HG02970 (cell line): Measurements from ENCODE around the gene PLEKHM3.

ENCODE experiments used
- ATAC-seq: cut with Tn5 transposase; IDR thresholded peaks from one replicate; pipeline ENCODE4 v1.9.1; 2021; ENCODE audit warnings: mild to moderate bottlenecking, moderate library complexity, moderate number of reproducible peaks; ENCODE audit not compliant: unreplicated experiment, low FRiP score

PLEKHM3 gene

DNA sequence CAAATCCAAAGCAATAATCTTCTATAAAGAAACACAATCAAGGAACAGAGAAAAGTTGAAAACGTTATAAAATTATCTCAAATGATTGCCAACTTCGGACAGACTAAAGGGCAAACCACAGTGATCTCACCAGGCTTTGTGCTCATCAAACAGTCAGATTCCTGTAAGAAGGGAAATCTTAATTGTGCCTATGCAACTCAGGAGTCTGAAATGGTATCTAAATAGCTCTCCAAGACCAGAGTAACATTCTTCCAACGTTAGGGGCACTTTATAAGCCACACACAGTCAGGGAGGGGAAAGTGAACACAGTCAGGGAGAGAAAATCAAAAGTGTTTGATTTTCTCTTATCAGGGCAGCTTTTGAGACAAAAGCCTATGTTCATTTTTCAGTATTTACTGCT, 29.4 kb downstream of the PLEKHM3 start:
- ATAC-seq = no peak

- no peak for ATAC-seq
Measured at GRCh38 chr2:207993151-207993763, 32.1 kb downstream of the PLEKHM3 start.

DNA sequence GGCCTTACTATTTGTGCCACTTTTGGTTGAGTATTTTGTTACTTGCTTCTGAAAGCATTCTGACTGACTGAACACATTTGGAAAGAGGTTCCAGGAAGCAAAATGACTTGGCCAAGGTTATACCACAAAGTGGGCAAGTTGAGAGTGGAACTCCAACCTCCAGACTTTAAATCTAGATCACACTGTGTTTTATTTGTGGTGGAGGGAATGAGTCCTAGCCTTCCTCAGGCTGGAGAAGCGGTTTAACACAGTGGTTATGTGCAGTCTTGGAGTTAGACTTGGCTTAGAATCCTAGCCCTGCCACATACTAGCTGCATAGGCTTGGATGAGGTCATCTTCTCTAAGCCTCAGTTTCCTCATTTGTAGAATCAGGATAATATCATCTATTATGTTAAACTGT, 33.4 kb downstream of the PLEKHM3 start:
- no peak for ATAC-seq

- no peak for ATAC-seq
Measured at GRCh38 chr2:207990784-207991183, 34.5 kb downstream of the PLEKHM3 start.

GRCh38 chr2:207988975-207989374, 36.4 kb downstream of the PLEKHM3 start:
- no peak for ATAC-seq

DNA sequence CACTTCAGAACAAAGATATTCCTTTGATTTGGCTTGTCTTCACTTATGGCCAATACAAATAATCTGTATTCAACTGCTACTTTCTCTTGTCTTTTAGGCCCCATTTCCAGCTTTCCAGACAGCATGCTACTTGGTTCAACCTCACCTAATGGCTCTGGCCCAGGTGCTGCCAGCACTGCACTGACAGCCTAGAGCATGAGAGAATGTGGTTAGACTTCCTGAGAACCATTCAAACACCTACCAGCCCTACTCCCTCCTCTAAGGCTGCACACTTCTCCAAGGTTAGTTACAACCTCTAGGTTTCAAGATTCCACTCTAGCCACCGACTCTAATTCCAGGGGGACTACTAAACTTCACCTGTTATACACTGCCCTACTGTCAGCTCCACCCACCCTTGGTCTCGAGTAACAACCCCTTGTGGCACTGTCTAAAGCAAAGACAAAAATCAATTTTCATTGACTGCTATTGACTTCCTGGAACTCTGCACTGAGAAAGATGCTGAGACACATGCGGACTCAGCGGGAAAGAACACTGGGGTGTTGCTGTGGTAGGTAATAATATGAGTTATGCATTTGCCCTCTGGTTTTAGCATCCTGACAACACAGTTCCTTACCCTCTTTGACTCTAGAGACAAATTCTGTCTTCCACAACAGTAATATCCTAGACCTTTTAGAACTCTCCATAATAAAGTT, 38.2 kb downstream of the PLEKHM3 start:
- ATAC-seq = no peak

GRCh38 chr2:207984765-207985480, 40.4 kb downstream of the PLEKHM3 start:
- no peak for ATAC-seq

- ATAC-seq = no peak
Measured at GRCh38 chr2:207983641-207984042, 41.7 kb downstream of the PLEKHM3 start.

GRCh38 chr2:207978177-207978948, 47.0 kb downstream of the PLEKHM3 start:
- no peak for ATAC-seq

GRCh38 chr2:207975921-207976320, 49.4 kb downstream of the PLEKHM3 start:
- no peak for ATAC-seq

DNA sequence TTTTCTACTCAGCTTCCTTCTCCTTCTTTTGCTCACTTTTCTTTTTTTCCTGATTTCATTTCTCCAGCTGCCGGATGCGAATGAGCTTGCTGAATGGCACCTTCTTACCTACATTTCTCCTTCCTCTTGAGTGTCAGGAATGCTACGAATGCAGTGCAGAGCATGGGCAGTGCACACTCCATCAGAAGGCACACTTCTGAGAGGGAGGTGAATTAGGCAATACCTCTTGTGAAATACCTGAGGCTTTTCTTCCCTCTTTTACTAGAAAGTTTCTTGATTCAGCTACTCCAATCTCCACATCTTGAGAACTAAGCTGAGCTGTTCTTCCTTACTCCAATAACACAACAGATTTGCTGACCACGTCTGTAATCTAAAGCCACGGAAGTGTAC, 51.1 kb downstream of the PLEKHM3 start:
- ATAC-seq = no peak

DNA sequence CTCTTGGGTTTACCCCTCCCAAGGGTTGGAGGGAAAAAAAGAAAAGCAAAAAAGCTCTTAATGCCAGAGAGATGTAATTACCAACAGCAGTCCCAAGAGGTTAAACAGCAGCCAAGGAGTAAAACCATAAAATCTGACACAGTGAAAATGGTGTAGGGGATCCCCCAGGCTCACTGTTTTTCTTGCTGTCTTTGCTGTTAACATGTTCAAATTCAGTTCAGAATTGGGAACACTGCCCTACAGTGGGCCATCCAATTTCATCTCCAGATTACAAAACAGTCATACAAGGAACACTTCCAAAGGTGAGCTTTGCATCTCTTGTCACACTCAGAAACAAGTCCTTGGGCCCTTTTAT, 54.5 kb downstream of the PLEKHM3 start:
- no peak for ATAC-seq

DNA sequence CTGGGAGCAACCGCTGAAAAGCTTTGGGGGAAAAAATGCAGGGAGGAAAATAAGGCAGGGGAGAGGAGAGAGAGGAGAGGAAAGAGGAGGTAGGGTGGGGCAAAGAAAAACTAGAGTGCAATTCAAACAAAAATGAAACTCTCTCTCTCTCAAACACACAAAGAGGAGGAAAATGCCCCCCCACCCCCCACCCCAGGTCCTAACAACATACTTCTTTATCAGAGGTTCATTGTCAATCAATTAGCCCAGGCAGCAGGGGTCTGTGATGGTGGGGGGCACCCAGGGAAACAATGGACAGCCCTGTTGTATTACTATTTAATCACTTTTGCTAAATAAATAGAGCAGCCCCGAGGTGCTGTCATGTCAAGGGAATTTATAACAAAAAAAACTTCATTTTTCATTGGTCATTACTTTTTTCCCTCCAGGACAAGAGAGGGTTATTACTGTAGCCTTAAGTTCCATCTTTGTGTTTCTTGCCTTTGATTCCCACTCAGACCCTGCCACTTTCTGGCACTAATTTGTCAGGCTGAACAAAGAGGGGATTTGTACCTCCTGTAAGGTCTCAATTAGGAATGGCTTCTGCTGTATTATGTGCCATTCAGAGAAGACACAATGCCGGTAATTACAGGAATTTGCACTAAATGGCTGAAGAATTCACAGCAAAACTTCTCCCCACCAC, 55.0 kb downstream of the PLEKHM3 start:
- ATAC-seq = no peak

DNA sequence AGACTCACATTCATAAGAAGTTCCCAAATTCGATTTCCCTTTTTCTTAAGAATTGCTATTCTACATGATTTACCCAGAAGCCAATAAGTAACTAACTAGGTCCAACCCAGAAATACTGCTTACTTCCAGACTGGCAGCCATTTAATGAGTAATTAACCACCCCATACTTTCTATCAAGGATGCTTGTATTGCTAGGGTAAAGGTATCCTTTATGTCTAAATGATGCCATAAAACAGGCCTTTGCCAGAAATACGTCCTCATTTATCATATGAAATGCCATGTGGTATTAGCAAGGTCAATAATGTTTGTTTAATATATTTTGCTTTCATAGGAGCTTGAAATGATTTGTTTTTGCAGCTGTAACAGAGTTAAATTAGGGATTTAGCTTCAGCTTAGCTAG, 56.1 kb downstream of the PLEKHM3 start:
- no peak for ATAC-seq

- ATAC-seq = no peak
Measured at GRCh38 chr2:207967121-207967520, 58.2 kb downstream of the PLEKHM3 start.

DNA sequence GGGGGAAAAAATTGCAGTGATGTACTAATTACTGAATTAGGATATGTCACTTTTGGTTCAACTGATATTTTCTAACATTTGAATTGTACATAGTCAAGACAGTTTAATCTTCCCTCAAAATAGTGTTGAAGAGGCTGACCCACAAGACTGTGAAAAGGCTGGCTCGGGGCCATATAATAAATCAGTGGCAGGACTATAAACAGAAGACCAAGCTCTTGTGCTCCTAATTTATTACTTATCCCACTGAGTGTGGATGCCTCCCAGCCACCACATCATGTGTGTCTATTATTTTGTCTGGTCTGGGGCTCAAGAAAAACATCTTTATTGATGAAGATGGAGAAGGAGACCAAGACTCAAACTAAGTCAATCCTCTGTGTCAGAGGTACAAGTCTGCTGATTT, 64.4 kb downstream of the PLEKHM3 start:
- ATAC-seq = no peak

GRCh38 chr2:207960090-207960489, 65.2 kb downstream of the PLEKHM3 start:
- no peak for ATAC-seq

DNA sequence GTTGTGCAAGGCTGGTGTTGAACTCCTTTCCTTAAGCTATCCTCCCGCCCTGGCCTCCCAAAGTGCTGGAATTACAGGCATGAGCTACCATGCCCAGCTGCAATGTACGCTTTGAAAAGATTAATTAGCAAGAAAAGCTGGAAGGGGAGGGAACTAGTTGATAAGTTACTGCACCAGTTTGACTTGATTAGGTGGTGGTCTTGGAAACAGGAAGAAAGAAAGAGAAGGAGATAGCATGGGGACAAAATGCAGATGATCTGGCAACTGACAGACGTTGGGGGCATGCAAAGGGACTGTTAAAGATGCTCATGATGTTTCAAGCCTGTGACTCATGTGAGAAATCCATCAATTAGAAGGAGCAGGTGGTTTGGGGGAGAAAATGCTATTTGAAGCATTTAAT, 68.6 kb downstream of the PLEKHM3 start:
- no peak for ATAC-seq

DNA sequence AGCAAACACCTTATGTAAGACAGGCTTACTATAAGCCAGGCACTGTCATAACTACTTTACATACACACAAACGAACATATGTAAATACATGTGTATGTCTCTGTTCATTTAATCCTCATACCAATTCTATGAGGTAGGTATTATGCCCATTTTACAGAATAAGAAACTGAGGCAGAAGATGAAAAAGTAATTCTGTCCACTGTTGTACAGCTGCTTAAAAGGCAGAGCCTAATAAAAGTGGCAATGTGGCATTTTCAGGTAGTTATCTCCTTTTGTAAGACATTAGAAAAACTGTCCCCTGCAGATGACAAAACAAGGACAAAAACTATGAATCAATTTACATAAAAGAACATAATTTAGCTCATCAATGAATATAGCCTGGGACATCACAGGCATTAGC, 69.9 kb downstream of the PLEKHM3 start:
- ATAC-seq = no peak

DNA sequence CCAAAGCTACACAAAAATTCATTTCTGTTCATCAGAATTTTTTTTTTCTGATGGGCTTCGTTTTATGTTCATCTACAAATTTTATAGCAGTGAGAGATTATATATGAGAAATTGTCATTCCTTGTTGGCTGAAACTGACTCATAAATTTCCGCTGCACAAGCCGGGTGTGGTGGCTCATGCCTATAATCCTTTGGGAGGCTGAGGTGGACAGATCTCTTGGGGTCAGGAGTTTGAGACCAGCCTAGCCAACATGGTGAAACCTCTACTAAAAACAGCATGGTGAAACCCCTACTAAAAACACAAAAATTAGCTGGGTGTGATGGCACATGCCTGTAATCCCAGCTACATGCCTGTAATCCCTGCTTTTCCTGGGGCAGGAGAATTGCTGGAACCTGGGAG, 72.0 kb downstream of the PLEKHM3 start:
- no peak for ATAC-seq
